HepG2 (cell line): ENCODE data around the gene CNR2. TPM values are rescaled to one million over a fixed set of nuclear protein-coding genes. Genes with fewer than 3 reads are reported as not detected.

ENCODE experiments used
- DNMT1 ChIP-seq: sonication (generic); formaldehyde crosslinking; IDR thresholded peaks from 2 replicates; pipeline ENCODE4 v1.5.1; 2020; ENCODE audit warnings: mild to moderate bottlenecking, missing genetic modification reagents
- ERF ChIP-seq: IDR thresholded peaks from 2 replicates; pipeline ENCODE4 v1.6.1; 2018; ENCODE audit warnings: missing biosample characterization, missing genetic modification reagents
- FOXK1 ChIP-seq: sonication (generic); formaldehyde crosslinking; IDR thresholded peaks from 2 replicates; pipeline ENCODE4 v1.4.0; 2020; ENCODE audit warnings: low read depth, missing genetic modification reagents, borderline replicate concordance
- HDAC2 ChIP-seq: sonication (generic); formaldehyde crosslinking; IDR thresholded peaks from 2 replicates; pipeline ENCODE4 v1.4.0; 2020; ENCODE audit warnings: missing genetic modification reagents
- IRF2 ChIP-seq: IDR thresholded peaks from 2 replicates; pipeline ENCODE4 v1.6.1; 2018; ENCODE audit warnings: missing genetic modification reagents, missing compliant biosample characterization
- KDM4B ChIP-seq: sonication (generic); formaldehyde crosslinking; IDR thresholded peaks from 2 replicates; pipeline ENCODE4 v1.4.0; 2020; ENCODE audit warnings: missing genetic modification reagents
- MED13 ChIP-seq: sonication (generic); formaldehyde crosslinking; IDR thresholded peaks from 2 replicates; pipeline ENCODE4 v1.5.0; 2020; ENCODE audit warnings: missing genetic modification reagents
- MIXL1 ChIP-seq: IDR thresholded peaks from 2 replicates; pipeline ENCODE4 v1.6.1; 2016
- NRL ChIP-seq: sonication (generic); formaldehyde crosslinking; IDR thresholded peaks from 2 replicates; pipeline ENCODE4 v1.5.0; 2020; ENCODE audit warnings: missing genetic modification reagents, mild to moderate bottlenecking, moderate library complexity, borderline replicate concordance
- PRDM4 ChIP-seq: sonication (generic); formaldehyde crosslinking; IDR thresholded peaks from 2 replicates; pipeline ENCODE4 v1.9.0; 2021; ENCODE audit warnings: missing genetic modification reagents, borderline replicate concordance
- RAD21 ChIP-seq: fragments of 450-650 bp; formaldehyde crosslinking; IDR thresholded peaks from 2 replicates; pipeline ENCODE4 v1.5.0; 2020; ENCODE audit warnings: mild to moderate bottlenecking
- RNF2 ChIP-seq: fragments of 450-650 bp; conservative IDR thresholded peaks from 2 replicates; pipeline ENCODE4 v1.6.1; 2016; ENCODE audit warnings: low read depth
- ZFYVE20 ChIP-seq: sonication (generic); formaldehyde crosslinking; IDR thresholded peaks from 2 replicates; pipeline ENCODE4 v1.8.0; 2023; ENCODE audit warnings: low read depth, mild to moderate bottlenecking, moderate library complexity, missing genetic modification reagents, borderline replicate concordance
- ZNF205 ChIP-seq: IDR thresholded peaks from 2 replicates; pipeline ENCODE4 v1.6.1; 2018; ENCODE audit warnings: missing biosample characterization, missing genetic modification reagents
- ZNF251 ChIP-seq: sonication (generic); formaldehyde crosslinking; IDR thresholded peaks from 2 replicates; pipeline ENCODE4 v1.9.0; 2021; ENCODE audit warnings: mild to moderate bottlenecking, missing genetic modification reagents
- ZNF276 ChIP-seq: sonication (generic); formaldehyde crosslinking; IDR thresholded peaks from 2 replicates; pipeline ENCODE4 v1.4.0; 2020; ENCODE audit warnings: mild to moderate bottlenecking, low read depth, missing genetic modification reagents
- ZNF563 ChIP-seq: sonication (generic); formaldehyde crosslinking; IDR thresholded peaks from 2 replicates; pipeline ENCODE4 v1.8.0; 2022; ENCODE audit warnings: mild to moderate bottlenecking, moderate library complexity, missing genetic modification reagents
- ZSCAN21 ChIP-seq: sonication (generic); formaldehyde crosslinking; IDR thresholded peaks from 2 replicates; pipeline ENCODE4 v1.8.0; 2022; ENCODE audit warnings: mild to moderate bottlenecking, missing genetic modification reagents, moderate library complexity, borderline replicate concordance
- ZSCAN29 ChIP-seq: sonication (generic); formaldehyde crosslinking; conservative IDR thresholded peaks from 2 replicates; pipeline ENCODE4 v1.4.0; 2020; ENCODE audit warnings: mild to moderate bottlenecking, missing genetic modification reagents
- polyA plus RNA-seq, 8 experiments: library from polyadenylated mRNA; depleted of rRNA in 3 of 8; stranded (reverse) in 7 of 8; unstranded in 1 of 8; fragments of >200 nt; fragmentation: Illumina TruSeq in 4 of 8; extraction: Trizol in 4 of 8; gene quantifications; 2 replicates each; pipeline versions ENCODE4 v1.2.1 to v1.2.3, GENCODE V29; 2011 to 2016; ENCODE audit warnings: low read depth in 4 of 8, missing spikeins in 1 of 8, mixed read lengths in 1 of 8; ENCODE audit not compliant: insufficient read depth in 1 of 8
- total RNA-seq, 5 experiments: library from RNA; depleted of rRNA; stranded (reverse); fragments of >200 nt; fragmentation: Illumina TruSeq; extraction: Trizol; gene quantifications; 2 replicates each; pipeline ENCODE4 v1.2.3, GENCODE V29; 2016; ENCODE audit warnings: low read depth in 1 of 5
- TF ChIP-seq, protein P1 (sequence below): sonication (generic); formaldehyde crosslinking; IDR thresholded peaks from 2 replicates; pipeline ENCODE4 v1.9.0; 2021; ENCODE audit warnings: missing genetic modification reagents, borderline replicate concordance
- TF ChIP-seq, protein P2 (sequence below): IDR thresholded peaks from 2 replicates; pipeline ENCODE4 v1.6.1; 2016; ENCODE audit warnings: mild to moderate bottlenecking
- TF ChIP-seq, protein P3 (sequence below): sonication (generic); formaldehyde crosslinking; IDR thresholded peaks from 2 replicates; pipeline ENCODE4 v1.5.0; 2020; ENCODE audit warnings: missing genetic modification reagents

Gene CNR2
- total and polyA plus RNA-seq, 2 of the 13 experiments (the other 11 are each of a cell fraction or from before 2014, with no cell fraction given): not detected

- TF ChIP-seq PRDM4 (CRISPR knock-in tag): no peak
- TF ChIP-seq RNF2: no peak
- peak; percentile 57; the same call in 1 of the 2 replicates for TF ChIP-seq IRF2 (CRISPR knock-in tag)
- TF ChIP-seq, protein P1, sequence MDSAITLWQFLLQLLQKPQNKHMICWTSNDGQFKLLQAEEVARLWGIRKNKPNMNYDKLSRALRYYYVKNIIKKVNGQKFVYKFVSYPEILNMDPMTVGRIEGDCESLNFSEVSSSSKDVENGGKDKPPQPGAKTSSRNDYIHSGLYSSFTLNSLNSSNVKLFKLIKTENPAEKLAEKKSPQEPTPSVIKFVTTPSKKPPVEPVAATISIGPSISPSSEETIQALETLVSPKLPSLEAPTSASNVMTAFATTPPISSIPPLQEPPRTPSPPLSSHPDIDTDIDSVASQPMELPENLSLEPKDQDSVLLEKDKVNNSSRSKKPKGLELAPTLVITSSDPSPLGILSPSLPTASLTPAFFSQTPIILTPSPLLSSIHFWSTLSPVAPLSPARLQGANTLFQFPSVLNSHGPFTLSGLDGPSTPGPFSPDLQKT (CRISPR knock-in tag): 0 out of 2 replicates have a peak, but pooled peaks have one; percentile 55
- peak; percentile 51; the same call in 1 of the 2 replicates for TF ChIP-seq FOXK1 (CRISPR knock-in tag)
- TF ChIP-seq, protein P2, sequence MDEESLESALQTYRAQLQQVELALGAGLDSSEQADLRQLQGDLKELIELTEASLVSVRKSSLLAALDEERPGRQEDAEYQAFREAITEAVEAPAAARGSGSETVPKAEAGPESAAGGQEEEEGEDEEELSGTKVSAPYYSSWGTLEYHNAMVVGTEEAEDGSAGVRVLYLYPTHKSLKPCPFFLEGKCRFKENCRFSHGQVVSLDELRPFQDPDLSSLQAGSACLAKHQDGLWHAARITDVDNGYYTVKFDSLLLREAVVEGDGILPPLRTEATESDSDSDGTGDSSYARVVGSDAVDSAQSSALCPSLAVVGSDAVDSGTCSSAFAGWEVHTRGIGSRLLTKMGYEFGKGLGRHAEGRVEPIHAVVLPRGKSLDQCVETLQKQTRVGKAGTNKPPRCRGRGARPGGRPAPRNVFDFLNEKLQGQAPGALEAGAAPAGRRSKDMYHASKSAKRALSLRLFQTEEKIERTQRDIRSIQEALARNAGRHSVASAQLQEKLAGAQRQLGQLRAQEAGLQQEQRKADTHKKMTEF: peak; percentile 91
- TF ChIP-seq RAD21 (CRISPR knock-in tag): no peak
- 0 out of 2 replicates have a peak, but pooled peaks have one; percentile 39 for TF ChIP-seq ZSCAN29 (CRISPR knock-in tag)
- no peak for TF ChIP-seq ZNF276
- 0 out of 2 replicates have a peak, but pooled peaks have one; percentile 39 for TF ChIP-seq KDM4B (CRISPR knock-in tag)
- peak; percentile 36; the same call in 1 of the 2 replicates for TF ChIP-seq ZNF251 (CRISPR knock-in tag)
- TF ChIP-seq ERF (CRISPR knock-in tag): peak; percentile 90
- no peak for TF ChIP-seq ZFYVE20 (CRISPR knock-in tag)
- peak; percentile 85; the same call in 1 of the 2 replicates for TF ChIP-seq NRL (CRISPR knock-in tag)
- TF ChIP-seq MED13 (CRISPR knock-in tag): peak; percentile 80
- no peak; the same call in 1 of the 2 replicates for TF ChIP-seq ZSCAN21 (CRISPR knock-in tag)
- no peak; the same call in 1 of the 2 replicates for TF ChIP-seq MIXL1 (CRISPR knock-in tag)
- peak; percentile 53; the same call in 1 of the 2 replicates for TF ChIP-seq HDAC2 (CRISPR knock-in tag)
- TF ChIP-seq, protein P3, sequence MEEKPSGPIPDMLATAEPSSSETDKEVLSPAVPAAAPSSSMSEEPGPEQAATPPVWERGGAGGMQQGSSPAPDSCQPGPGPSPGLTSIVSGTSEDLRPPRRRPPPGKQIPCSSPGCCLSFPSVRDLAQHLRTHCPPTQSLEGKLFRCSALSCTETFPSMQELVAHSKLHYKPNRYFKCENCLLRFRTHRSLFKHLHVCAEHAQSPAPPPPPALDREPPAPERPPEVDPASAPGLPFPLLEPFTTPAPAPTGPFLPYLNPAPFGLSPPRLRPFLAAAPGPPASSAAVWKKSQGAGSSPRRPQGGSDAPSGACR (CRISPR knock-in tag): peak; percentile 92; the same call in 1 of the 2 replicates
- 0 out of 2 replicates have a peak, but pooled peaks have one; percentile 48 for TF ChIP-seq ZNF205
- 0 out of 2 replicates have a peak, but pooled peaks have one; percentile 54 for TF ChIP-seq DNMT1 (CRISPR knock-in tag)
- TF ChIP-seq ZNF563 (CRISPR knock-in tag): peak; percentile 43
These were observed 87.9 kb downstream of the CNR2 start, which contains the start of gene HMGCL (continued) for GRCh38 chr1:23825076-23825761.
